ENCODE data around the gene METTL25B.
A peak's percentile ranks its signal among the peaks of the same experiment; 100 is the strongest.

METTL25B gene

GRCh38 chr1:156767879-156768604, 39.8 kb downstream of the METTL25B start:
- DNase-seq (ENCODE audit: low read depth in 2 of 2) = peak in 1 of 2 donors; percentile 21

DNA sequence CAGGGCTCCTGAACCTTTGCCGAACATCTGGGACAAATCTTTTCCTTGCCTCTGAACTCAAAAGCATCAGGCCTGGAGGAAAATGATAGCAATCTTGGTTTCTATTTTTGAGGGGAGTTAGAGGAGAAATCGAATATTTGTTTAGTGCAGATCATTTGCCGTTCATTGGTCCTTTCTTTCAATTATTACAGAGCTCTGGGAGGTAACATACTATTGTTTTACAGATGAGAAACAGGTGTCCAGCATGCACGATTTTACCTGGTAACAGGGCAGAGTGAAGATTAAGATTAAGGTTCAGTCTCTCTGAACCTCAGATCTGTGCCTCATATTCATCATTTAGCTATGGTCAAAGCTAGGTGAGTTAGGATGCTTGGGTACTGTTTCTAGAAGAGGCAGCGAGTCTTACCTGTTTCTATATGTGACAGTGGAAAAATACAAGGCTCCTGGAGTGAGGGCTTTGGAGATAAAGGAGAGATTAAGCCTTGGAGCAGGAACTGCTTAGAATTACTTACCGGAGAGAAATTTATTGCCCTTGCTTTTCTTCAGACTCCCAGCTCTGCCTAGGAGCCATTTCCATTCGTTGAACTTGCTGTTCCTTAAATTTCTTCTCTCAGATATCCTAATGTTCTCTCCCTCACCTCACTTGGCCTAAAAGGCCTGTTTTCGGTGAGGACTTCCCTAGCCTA, 40.5 kb downstream of the METTL25B start:
- no peak for DNase-seq (ENCODE audit: low read depth in 2 of 2)

DNA sequence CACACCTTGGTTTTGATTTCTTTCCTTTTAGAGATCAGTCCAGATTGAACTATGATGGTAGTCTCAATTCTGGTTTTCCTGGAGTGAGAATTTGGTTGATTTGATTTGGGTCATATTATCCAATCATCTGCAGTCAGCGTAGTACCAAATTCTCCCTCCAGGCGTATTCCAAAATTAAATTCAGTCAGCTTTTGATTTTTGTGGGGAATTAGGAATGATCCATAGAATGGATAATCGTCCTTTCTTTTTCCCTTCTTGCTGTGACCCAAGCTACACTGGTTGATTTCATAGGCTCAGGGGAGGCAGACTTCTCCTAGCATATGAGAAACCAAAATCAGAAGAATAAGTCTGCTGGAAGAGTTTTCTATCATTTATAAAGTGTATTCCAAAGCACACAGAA, 44.0 kb downstream of the METTL25B start:
- no peak for DNase-seq (ENCODE audit: low read depth in 2 of 2)

GRCh38 chr1:156772728-156773497, 44.6 kb downstream of the METTL25B start:
- DNase-seq (ENCODE audit: low read depth in 2 of 2) = no peak

- no peak for DNase-seq (ENCODE audit: low read depth in 2 of 2)
These were observed 45.3 kb downstream of the METTL25B start for GRCh38 chr1:156773607-156774006.

GRCh38 chr1:156775799-156776198, 47.5 kb downstream of the METTL25B start:
- no peak for DNase-seq (ENCODE audit: low read depth in 2 of 2)

DNA sequence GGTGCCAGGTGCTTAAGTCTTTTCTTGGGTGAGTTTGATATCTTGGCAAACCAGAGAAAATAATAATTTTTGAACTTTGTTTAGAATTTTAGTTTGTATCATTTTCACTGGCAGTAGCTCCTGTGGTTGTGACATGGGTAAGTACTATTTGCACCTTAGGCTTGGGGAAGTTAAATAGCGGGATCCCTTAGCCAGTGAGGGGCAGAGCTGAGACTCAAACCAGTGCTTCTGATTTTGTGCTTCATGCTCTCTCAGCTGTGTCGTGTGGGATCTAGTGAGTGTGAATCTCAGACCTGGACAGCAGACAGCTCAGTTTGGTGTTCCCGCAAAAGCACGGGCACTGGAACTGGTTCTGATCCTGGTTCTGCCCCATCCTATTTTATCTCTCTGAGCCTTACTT, 48.7 kb downstream of the METTL25B start:
- no peak for DNase-seq (ENCODE audit: low read depth in 2 of 2)

- no peak for DNase-seq (ENCODE audit: low read depth in 2 of 2)
These were observed 49.3 kb downstream of the METTL25B start for GRCh38 chr1:156777573-156777972.

DNA sequence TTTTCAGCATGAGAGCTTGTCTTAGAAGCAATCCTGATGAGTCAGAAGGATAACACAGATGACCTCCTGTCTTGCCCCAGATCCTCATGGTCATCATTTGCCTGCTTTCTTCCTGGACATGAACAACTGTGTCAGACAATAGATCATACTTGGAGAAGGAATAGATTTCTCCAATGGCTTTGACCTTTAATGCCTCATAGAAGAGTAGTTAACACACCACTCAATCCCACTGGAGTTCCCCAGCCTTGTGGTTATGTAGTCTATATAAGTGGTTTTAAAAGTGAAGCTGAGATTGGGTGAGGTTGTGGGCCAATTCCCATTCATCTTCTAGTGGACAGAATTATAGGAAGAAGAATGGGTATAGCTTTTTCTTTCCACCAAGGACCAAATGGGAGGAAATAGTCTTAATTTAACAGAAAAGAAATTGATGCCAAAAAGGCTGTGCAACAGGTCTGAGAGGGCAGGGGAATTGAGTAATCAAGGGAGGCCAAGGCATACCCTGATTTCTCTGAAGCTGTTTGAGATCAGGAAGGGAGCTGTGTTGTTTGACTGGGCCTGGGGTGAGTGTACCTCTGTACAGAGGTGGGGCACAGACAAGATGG, 53.4 kb downstream of the METTL25B start:
- no peak for DNase-seq (ENCODE audit: low read depth in 2 of 2)

DNA sequence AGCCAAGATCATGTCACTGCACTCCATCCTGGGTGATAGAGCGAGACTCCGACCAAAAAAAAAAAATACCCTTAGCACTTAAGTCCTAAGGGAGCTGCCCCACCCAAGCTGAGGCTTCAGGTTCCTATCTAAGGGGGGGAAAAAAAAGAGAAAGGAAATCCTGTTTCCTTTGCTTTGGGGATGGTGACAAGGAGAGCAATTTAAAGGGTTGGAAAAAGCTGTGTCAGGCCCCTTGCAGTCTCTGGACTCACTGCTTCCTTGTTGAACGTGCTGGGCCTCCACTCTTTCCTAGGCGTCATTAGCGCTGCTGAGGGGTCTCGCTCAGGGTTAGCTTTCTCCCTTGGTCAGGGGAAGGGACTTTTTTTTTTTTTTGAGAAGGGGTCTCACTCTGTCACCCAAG, 57.2 kb downstream of the METTL25B start:
- no peak for DNase-seq (ENCODE audit: low read depth in 2 of 2)

All from stimulated activated CD8-positive, alpha-beta memory T cell treated with anti-CD3 and anti-CD28 coated beads, Interleukin-7, amount 100 ng/mL, for 4 hours (primary cell).